Measurements from ENCODE around the gene TMIGD3. TPM values are rescaled to one million over a fixed set of nuclear protein-coding genes. Genes with fewer than 3 reads are reported as not detected.
"Not testable (repeated sequence)": the region's sequence is repeated elsewhere in the genome, so short reads cannot be mapped to it uniquely, and the experiment has no call there.

Gene TMIGD3
- not detected in 2 replicates for total RNA-seq

- DNase-seq (ENCODE audit: low read depth), result no peak
These were observed at the start of gene TMIGD3, which contains the start of gene ADORA3 for GRCh38 chr1:111503585-111504060. TMIGD3 (minus strand) TSS chr1:111503633; CDS start chr1:111503354, 279 bp downstream. ADORA3 (minus strand) TSS chr1:111503633; CDS start chr1:111503354, 279 bp downstream.

DNA sequence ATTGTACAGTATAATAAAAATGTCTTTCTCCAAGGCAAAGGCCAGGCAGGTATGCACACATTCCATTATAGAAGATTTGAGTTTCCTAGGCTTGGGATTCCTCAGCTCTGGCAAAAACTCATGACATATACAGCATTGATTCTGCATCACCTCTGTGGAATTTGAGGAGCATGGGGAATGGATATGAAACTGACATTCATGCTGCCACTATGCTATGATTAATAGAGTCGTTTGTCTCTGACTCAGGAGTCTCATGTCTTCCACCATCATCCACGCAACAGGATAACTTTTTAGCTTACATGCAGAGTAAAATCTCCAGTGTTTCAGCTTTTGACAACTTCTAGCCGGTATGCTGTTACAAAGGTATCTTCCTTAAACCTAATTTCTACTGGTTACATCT lies 49.8 kb upstream of the TMIGD3 start:
- peak; percentile 52 for DNase-seq (ENCODE audit: low read depth)

- no peak for DNase-seq (ENCODE audit: low read depth)
These were observed 49.2 kb upstream of the TMIGD3 start for GRCh38 chr1:111552587-111552986.

DNA sequence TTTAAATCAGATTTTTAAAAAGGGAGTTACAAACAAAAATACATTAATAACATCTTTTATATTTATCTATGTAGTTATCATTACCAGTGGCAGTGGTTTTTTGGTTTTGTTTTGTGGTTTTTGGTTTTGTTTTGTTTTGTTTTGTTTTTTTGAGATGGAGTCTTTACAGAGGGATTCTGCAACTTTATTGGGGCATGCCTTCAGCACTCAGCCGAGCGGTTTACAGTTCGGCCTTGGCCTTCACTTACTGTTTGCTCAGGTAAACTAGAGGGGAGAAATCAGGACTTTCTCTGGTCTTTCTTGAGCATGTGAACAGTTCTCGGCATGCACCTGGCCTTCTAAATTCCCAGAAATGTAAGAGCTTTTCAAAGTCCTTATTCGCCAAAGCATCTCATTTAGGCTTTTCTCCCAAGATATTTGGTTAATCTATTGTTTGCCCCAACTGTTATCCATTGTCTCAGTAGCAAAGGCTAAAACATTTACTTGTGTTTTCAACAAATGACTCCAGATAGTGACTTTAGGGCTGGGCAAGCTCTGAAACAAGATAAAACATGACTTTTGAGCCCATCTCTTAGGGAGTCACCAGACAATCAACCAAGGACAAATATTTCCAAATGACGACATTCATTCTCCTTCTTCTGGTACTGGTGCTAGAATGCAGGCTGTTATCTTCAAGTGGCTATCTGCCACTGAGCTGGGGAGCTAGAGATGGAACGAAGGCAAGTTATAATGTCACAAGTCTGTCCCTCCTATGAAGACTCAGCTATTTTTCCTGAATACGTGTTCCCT lies 48.4 kb upstream of the TMIGD3 start:
- DNase-seq (ENCODE audit: low read depth), result no peak

DNA sequence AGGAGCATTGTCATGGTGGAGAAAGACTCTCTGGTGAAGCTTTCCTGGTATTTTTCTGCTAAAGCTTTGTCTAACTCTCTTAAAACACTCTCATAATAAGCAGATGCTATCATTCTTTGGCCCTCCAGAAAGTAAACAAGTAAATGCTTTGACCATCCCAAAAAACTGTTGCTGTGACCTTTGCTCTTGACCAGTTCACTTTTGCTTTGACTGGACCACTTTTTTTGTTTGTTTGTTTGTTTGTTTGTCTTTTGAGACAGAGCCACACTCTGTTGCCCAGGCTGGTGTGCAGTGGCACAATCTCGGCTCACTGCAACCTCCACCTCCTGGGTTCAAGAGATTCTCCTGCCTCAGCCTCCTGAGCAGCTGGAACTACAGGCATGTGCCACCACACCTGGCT lies 44.4 kb upstream of the TMIGD3 start:
- not testable (repeated sequence) for DNase-seq (ENCODE audit: low read depth)

GRCh38 chr1:111542187-111542586 lies 38.8 kb upstream of the TMIGD3 start:
- DNase-seq (ENCODE audit: low read depth), result no peak

DNA sequence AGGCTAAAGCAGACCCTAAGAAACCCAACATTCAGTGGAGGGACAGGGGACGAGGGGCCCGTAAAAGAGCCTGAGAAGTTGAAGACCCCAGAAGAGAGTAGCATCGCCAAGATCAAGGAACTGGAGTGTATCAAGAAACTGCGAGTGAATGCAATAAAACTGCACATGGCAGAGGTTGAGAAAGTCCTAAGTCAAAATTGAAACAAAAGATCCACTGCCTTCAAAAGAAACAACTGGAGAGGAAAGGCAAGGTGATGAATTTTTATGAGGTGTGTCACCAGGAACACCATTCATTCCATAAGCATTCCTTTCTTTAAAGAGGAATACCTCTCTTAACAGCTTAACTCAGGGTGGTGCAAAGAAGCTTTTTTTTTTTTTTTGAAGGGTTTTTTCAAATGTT lies 38.3 kb upstream of the TMIGD3 start:
- peak; percentile 93 for DNase-seq (ENCODE audit: low read depth)

- DNase-seq (ENCODE audit: low read depth), result no peak
These were observed 37.5 kb upstream of the TMIGD3 start for GRCh38 chr1:111540928-111541327.

GRCh38 chr1:111538343-111539025 lies 35.1 kb upstream of the TMIGD3 start:
- DNase-seq (ENCODE audit: low read depth), result peak; percentile 78

- peak; percentile 20 for DNase-seq (ENCODE audit: low read depth)
These were observed 32.1 kb upstream of the TMIGD3 start for GRCh38 chr1:111535256-111536191.

GRCh38 chr1:111520053-111520452 lies 16.6 kb upstream of the TMIGD3 start:
- no peak for DNase-seq (ENCODE audit: low read depth)

DNA sequence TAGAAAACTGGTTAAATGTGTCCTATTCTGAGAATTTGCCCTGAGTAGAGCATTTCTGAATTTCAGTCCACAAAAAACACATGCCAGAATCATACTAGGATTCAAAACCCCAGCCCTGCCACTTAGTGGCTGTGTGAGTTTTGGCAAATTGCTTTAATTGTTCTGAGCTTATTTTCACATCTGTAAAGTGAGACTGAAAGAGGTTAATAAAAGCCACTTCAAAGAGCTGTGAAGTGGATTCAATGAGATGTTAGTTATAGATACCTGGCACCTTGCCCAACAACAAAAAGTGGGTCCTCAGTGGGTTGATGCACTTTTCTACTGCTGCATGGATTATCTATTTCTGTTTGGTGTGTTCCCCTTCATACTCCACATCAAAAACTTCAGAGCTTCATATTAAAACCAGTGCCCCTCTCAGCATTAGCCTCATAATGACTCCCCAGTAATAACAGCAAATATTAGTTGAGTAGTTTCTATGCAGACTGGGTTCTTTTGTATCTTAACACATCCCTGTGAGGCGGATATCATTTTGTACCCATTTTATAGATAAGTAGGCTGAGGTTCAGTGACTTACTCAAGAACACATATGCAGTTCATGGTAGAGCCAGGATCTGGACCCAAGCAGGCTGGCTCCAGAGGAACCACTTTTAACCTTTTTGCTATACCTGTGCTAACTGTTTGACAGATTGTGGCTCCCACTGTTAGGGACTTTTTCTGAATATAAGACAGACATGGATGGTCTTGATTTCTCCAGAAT lies 14.2 kb upstream of the TMIGD3 start:
- no peak for DNase-seq (ENCODE audit: low read depth)

DNA sequence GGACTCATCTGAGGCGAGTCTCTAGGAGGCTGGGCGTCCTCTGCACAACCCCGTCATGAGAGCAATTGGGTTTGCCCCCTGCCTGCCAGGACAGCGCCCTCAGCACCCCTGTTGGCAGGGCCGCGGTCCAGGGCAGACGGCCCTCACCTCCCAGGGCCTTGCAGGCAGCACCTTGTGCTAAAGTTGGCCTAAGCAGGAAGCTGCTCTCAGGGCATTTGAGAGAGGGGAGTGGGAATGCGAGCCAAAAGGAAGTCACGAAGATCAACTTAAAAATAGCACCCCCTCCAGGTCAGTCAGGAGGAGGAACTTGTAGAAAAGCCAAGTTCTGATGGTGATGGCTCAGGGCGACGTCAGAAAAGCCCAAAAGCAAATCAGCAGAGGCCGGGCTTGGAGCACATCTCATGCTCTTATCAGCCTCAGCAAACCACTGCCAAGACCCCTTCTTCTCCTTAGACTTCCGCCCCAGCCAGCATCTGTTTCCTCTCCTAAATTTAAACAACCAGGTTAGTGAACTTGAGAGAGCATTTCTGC lies 12.6 kb upstream of the TMIGD3 start:
- peak; percentile 59 for DNase-seq (ENCODE audit: low read depth)

DNA sequence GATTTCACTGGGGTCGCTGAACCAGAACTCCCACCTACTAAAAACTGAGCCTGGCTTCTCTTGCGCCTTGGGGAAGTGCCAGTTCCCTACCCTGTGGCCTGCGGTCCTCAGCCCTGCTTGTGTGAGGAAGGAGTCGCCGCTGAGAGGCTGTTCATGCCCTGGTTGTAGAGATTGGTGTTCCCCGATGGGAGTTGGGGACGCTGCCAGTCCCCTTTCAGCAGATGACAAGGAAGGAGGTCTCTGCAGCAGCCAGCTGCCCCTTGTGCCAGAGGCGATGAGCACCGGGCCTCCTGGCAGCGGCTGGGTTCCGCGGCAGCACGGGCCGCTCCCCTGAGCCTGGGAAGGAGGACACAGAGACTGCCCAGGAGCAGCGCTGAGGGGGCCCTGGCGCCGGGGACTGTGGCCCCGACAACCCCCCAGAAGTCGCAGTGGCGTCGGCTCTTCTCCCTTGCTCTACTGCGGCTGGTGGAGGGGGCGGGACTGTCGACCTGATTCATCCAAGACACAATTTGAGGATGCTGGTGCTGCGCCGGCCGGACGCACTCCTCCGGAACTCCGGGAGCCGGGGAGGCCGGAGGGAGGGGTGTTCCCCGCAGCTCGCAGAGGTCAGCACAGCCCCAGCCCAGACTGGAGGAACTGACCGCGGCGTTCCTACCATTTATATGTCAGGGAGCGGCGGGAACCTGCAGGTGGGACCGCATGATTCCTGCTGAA lies 12.0 kb upstream of the TMIGD3 start:
- DNase-seq (ENCODE audit: low read depth), result peak; percentile 20

DNA sequence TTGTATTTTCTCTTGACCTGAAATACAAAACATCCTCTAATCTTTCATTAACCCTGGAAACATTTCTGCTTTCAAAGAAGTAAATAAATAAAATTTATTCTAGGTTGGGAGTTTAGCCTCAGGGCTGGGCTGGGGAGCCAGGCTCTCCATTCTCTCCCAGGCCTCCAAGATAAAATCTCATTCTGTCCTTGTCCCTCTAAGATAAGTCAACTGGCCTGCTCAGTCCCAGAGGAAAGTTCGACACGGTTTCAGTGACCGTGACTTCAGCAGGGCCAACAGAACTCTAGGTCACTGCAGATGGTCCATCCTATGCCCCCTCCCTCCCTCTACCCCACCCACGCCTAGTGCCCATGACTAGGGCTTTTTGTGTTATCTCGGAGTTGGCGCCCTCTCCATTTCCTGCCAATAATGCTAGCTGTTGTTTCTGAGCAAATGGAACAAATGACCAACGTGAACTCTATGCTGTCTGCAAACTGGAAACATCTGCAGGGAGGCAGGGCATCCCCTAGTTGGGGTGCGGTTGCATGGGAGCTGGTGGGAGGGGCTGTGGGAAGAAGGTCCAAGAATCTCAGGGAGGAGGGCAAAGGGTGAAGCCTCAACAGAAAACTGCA lies 10.1 kb upstream of the TMIGD3 start:
- no peak for DNase-seq (ENCODE audit: low read depth)

DNA sequence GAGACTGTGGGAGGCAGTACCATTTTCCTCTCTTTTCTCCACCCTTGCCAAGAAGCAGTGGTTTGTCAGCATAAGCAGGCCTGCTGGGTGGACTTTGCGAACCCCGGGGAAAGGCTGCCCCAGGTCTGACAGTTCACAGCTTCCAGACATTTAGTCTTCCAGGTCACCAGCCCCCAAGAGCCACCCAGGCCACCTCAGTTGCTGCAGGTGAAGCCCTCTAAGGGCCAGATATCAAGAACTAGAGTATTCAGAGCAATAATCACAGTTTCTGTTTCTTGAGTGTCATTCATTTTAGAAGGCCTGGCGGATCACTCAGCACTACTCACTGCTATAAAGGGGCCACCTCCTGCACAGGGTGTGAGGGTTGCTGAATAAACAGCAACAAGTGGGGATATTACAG lies 9.5 kb upstream of the TMIGD3 start:
- no peak for DNase-seq (ENCODE audit: low read depth)

- DNase-seq (ENCODE audit: low read depth), result no peak
These were observed 8.9 kb upstream of the TMIGD3 start for GRCh38 chr1:111512132-111512889.

DNA sequence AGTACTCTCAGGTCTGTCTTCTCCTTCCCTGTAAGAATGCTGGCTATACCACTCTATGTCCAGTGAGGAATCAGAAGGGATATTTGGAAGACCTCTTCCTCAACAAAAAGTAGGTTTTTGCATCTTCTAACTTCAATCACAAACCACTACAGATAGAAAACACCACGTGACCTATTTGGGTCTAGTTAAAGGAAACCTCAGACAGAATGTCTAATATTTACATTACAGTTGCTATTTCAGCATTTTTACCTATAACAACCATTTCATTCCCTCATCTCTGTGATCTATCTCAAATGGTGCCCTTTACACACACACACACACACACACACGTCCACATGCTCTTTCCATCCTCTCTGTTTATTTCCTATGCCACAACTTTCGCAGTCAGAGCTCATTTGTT lies 7.9 kb upstream of the TMIGD3 start:
- DNase-seq (ENCODE audit: low read depth), result no peak

DNA sequence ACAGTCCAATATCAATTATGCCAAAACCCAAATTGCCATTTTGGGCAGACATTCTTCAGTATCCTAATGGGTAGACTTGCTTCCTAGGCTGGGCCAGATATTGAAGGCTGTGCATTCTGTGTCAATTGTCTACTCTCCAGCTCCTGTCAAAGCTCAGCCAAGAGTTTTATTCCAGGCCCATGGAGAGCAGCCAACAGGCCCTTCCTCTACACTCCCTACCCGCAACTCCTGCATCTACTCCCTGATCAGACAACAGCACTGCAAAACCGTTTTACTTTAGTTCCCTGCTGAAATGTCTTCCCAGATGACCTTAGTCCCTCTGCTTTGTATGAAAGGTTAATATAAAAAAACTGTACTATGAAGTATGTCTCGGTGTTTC lies 6.6 kb upstream of the TMIGD3 start:
- DNase-seq (ENCODE audit: low read depth), result no peak

All from renal cortical epithelial cell (primary cell).